HG03064 (cell line): ENCODE data around the gene ENTPD2.

ENCODE experiments used
- ATAC-seq: cut with Tn5 transposase; IDR thresholded peaks from one replicate; pipeline ENCODE4 v1.9.1; 2021; ENCODE audit warnings: low read depth; ENCODE audit not compliant: unreplicated experiment

The ENTPD2 gene

DNA sequence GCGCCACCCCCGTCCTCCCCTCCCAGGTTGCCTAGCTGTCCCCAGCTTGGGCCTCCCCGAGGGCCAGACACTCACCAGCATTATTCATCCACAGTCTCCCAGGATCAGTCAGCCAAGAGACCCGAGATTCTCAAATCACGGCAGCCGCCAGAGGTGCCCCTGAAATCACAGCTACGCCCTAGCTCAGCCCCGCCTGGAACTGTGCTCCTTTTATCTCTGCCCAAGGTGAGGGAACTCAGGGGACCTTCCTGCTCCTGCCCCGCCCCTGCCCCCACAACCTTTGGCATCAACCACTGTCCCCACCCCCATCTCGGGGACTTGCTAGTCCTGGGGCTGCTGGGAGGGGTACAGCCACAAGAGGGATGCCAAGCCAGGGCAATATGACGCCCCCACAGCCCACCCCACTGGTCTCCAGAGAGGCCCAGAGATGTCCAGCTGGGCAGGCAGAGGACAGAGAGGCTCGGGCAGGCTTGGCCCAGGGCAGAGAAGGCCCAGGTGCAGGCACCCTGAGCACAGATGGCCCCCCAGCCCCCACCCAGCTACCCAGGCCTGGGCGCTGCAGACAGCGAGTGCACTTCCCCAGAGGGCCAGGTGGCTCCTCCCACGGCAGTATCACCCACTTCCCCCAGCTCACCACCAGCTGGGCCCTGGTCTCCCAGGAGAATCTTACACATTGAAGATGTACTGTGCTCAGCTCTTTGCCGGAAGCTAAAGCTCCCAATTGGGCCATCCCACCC lies 21.8 kb downstream of the ENTPD2 start, which contains the start of gene FUT7:
FUT7 (minus strand) TSS at position 185 of the 737 bp plus-strand sequence; CDS start at position 88, 97 bp downstream.
- no peak for ATAC-seq

- no peak for ATAC-seq
These were observed 23.0 kb downstream of the ENTPD2 start for GRCh38 chr9:137030538-137031527.

GRCh38 chr9:137030006-137030405 lies 23.9 kb downstream of the ENTPD2 start:
- ATAC-seq: no peak

- no peak for ATAC-seq
These were observed 24.6 kb downstream of the ENTPD2 start for GRCh38 chr9:137029058-137029936.

DNA sequence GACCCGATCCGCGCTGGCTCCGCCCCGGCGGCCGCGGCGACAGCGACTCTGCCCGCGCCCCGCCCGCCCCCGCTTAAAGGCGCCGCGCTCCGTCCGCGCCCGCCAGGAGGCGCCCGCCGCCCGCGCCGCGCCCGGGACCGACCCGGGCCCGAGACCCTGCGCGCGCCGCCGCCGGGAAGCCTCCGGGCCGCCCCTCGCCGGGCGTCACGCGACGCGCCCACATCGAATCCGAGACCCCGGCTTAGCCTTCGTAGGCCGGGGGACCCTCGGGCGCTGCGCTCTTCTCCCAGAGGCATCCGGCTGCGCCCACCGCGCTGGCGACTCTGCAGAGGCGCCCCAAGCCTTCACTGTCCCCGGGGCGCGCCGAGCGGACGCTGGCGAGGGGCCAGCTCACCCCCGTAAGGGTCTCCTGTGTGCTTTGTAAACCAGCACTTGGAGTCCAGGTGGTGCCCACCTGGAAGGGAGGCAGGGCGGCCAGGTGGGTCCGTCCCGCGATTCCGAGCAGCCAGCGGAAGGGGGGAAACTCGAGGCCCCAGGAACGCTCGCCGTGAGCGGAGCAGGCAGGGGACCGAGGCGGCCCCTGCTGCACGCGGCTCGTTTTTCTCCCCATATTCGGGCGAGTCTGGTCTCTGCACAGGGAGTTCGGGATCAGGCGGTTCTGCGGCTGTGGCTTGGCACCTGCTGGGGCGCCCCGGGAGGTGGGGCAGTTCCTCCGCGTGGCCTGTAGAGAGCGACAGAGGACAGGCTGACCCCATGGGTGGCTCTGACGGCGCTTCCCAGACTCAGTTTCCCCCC lies 25.4 kb downstream of the ENTPD2 start:
- ATAC-seq: no peak

- no peak for ATAC-seq
These were observed 26.2 kb downstream of the ENTPD2 start, which contains the start of gene ABCA2 for GRCh38 chr9:137027369-137028262. Gene ABCA2, minus strand, starts transcription at chr9:137028237. Its CDS starts 97 bp downstream, at chr9:137028140.

DNA sequence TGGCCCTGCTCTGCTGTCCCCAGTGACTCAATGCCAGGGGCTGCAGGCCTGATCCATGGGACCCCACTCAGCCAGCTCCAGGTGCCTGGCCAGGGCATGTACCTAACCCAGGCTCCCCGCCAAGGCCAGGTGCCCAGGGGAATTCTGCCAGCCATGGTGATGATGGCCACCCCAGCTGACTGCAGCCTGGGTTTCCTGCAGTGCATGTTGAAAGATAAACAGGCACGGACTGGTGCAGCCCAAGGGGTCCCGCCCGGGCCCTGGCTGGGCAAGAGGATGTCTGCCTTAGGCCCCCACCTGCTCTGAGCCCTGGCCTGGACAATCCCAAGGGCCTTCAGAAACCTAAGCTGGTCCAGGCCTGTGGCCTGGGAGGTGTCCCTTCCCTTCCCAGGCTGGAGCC lies 27.0 kb downstream of the ENTPD2 start:
- ATAC-seq: no peak

GRCh38 chr9:137026384-137026783 lies 27.5 kb downstream of the ENTPD2 start:
- ATAC-seq: no peak

GRCh38 chr9:137025517-137025966 lies 28.3 kb downstream of the ENTPD2 start:
- no peak for ATAC-seq

GRCh38 chr9:137023583-137023991 lies 30.3 kb downstream of the ENTPD2 start:
- ATAC-seq: no peak

- ATAC-seq: no peak
These were observed 30.7 kb downstream of the ENTPD2 start for GRCh38 chr9:137023157-137023556.

DNA sequence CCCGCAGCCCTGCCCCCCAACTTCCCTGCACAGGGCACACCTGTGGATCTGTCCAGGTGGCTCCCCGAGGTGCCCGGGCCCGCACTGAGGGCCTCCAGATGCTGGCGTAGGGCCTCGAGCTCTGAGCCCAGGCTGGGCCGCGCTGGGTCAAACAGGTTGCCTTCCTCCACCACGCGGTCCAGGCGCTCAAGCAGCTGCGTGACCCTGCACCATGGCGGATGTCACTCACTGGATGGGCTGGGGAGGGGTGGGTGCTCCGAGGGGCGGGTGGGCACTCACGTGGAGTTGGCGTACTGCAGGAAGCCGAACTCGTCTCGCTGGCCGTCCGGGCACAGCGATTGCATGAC lies 31.2 kb downstream of the ENTPD2 start:
- no peak for ATAC-seq

DNA sequence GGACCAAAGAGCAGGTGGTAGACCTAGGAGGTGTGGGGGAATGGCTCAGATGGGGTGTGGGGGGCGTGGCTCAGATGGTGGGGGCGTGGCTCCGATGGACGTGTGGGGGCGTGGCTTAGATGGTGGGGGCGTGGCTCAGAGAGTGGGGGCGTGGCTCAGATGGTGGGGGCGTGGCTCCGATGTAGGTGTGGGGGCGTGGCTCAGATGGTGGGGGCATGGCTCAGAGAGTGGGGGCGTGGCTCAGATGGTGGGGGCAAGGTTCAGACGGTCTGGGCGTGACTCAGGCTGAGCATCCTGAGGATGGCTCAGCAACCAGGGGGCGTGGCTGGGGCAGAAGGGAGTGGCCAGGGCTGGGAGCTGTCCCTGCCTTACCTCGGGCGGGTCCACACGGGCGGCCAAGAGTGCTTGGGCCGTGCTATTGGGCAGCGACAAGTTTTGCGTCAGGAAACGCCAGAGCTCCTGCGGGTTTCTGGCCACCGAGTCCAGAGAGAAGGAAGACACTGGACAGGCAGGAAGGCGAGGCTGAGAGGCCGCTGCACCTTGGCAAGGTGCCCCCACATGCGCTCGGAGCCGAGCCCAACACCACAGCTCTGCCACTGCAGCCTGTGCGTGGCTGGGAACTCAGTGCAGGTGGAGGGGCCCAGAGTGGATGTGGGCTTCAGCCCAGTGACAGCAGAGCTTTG lies 31.7 kb downstream of the ENTPD2 start:
- ATAC-seq: no peak

DNA sequence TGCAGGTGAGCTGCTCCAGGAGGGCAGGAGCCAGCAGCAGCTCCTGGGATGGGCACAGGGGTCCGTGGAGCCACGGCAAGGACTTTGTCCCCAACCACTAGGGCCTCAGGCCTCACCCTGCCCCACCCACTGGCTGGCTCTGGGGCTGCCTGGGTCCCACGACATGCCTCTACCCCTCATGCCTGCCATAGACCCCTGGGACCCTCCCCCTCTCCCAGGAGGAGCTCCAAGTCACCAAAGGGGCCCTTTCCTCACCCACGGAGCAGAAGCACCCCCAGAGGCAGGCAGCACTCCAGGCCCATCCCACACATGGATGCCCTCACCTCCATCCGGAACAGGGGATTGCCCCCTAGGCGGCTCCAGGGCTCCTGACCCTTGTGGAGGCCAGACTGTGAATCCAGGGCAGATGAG lies 32.3 kb downstream of the ENTPD2 start:
- no peak for ATAC-seq

GRCh38 chr9:137020771-137021567 lies 32.9 kb downstream of the ENTPD2 start:
- ATAC-seq: no peak

DNA sequence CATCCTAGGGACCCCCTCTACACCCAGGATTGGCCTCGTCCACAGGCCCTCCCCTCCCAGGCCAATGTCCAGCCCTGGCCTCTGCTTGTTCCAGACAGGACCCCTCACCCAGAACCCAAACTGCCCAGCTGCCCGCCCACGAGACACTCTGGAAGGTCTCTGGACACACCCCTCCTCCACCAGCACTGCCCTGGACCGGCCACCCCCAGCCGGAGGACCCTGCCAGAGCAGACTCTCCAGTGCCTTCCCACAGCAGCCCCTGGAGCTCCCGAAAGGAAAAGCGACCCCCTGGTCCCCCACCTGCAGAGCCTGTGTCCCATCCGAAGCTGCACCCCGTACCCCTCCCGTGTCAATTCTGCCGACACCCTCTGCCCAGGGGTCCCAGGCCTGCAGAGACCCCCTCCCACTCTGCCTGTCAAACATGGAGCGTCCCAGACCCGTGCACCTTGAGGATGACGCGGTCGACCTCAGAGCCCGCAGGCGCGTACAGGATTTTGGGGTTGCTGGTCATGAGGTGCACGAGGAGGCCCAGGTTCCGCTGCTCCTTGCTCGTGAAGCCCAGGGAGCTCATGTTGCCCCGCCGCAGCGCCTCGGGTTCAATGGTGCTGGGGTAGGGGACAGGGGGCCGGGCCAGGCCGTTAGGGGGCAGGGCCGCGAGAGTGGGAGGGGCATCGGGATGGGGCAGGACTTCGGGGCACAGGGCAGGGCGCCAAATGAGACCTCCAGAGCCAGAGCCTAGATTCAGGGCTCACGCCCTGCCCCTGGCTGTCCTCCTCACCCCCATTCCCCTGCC lies 33.8 kb downstream of the ENTPD2 start:
- no peak for ATAC-seq
